MM.1S (cell line): ENCODE data around the gene TMEM79.

Source experiments
- CTCF ChIP-seq: fragments of 300-600 bp; sonication (generic); IDR thresholded peaks from 2 replicates; pipeline ENCODE4 v1.5.1; 2016; ENCODE audit warnings: antibody characterized with exemption, low read length, mixed read lengths
- EZH2 ChIP-seq: fragments of 300-600 bp; sonication (generic); optimal IDR thresholded peaks from 2 replicates; pipeline ENCODE3; 2017; ENCODE audit warnings: low read depth, mild to moderate bottlenecking, antibody characterized with exemption, low read length, mixed read lengths
- EZH2phosphoT487 ChIP-seq: fragments of 300-600 bp; sonication (generic); IDR thresholded peaks from 2 replicates; pipeline ENCODE4 v1.6.1; 2018; ENCODE audit warnings: antibody characterized with exemption, low read length

GRCh38 chr1:156251527-156251926 lies 32.6 kb upstream of the TMEM79 start:
- TF ChIP-seq CTCF (no peak), EZH2phosphoT487 (no peak), EZH2 (no peak)
